MCF 10A (cell line): ENCODE results near the gene RCBTB2. TPM values are rescaled to one million over a fixed set of nuclear protein-coding genes. Genes with fewer than 3 reads are reported as not detected.

ENCODE experiments used
- BruUV-seq: library from RNA; stranded (reverse); fragments of 400-500 nt; replicated peaks from 2 replicates; lab custom pipeline; 2021; lab: Mats Ljungman, UMichigan
- CTCF ChIA-PET: fragments of 300-600 bp; sonication (Branson Sonifier 250); formaldehyde crosslinking; extraction: SDS; loops from one replicate; lab custom pipeline; 2021; ENCODE audit warnings: antibody characterized with exemption, inconsistent platforms; lab: Yijun Ruan, JAX
- POLR2A ChIA-PET: fragments of 300-600, 350-650 bp; sonication (Branson Sonifier 250); formaldehyde crosslinking; extraction: SDS; loops from one replicate; lab custom pipeline; 2020; ENCODE audit warnings: antibody characterized with exemption, inconsistent platforms; lab: Yijun Ruan, JAX
- DNase-seq: peaks from one replicate; pipeline ENCODE4 v3.0.0-alpha.2; 2018; ENCODE audit not compliant: unreplicated experiment
- H3K27ac Mint-ChIP-seq: one replicate; pipeline ENCODE4 v1.8.0; 2022; ENCODE audit warnings: mild to moderate bottlenecking, low read depth, mixed read lengths; ENCODE audit not compliant: unreplicated experiment
- H3K27me3 Mint-ChIP-seq: one replicate; pipeline ENCODE4 v1.8.0; 2022; ENCODE audit warnings: mixed read lengths; ENCODE audit not compliant: insufficient read depth, unreplicated experiment
- H3K36me3 Mint-ChIP-seq: one replicate; pipeline ENCODE4 v1.8.0; 2022; ENCODE audit warnings: mild to moderate bottlenecking, moderate library complexity, mixed read lengths; ENCODE audit not compliant: insufficient read depth, unreplicated experiment
- H3K4me1 Mint-ChIP-seq: one replicate; pipeline ENCODE4 v1.8.0; 2022; ENCODE audit warnings: mixed read lengths; ENCODE audit not compliant: insufficient read depth, unreplicated experiment
- H3K4me3 Mint-ChIP-seq: one replicate; pipeline ENCODE4 v1.8.0; 2022; ENCODE audit warnings: mild to moderate bottlenecking, moderate library complexity, mixed read lengths; ENCODE audit not compliant: unreplicated experiment
- H3K9me3 Mint-ChIP-seq: one replicate; pipeline ENCODE4 v1.8.0; 2022; ENCODE audit warnings: mixed read lengths; ENCODE audit not compliant: unreplicated experiment
- intact Hi-C: fragments of 100-400 bp; cut with micrococcal nuclease; formaldehyde crosslinking; loops from 2 replicates; pipeline ENCODE4 v1.14.1; 2022
- total RNA-seq: library from RNA; stranded (reverse); gene quantifications from 2 replicates; pipeline ENCODE4 v1.2.3, GENCODE V29; 2022
- TF ChIP-seq, protein P1 (sequence below): fragments of 200-600 bp; IDR thresholded peaks from one replicate; pipeline ENCODE4 v1.8.0; 2022; ENCODE audit warnings: antibody characterized with exemption, mild to moderate bottlenecking; ENCODE audit not compliant: unreplicated experiment

RCBTB2 gene
- total RNA-seq, 1 experiment from 2014 or later, result 2.4 TPM

GRCh38 chr13:48560657-48561337, 27.9 kb upstream of the RCBTB2 start:
- no TSS peak for BruUV-seq
- peaks cover 12% of the 10 kb centered on the region for H3K4me1 Mint-ChIP-seq
- H3K36me3 Mint-ChIP-seq, result no peaks in the 10 kb centered on the region
- no peak overlapping the region for H3K27ac Mint-ChIP-seq
- ChIA-PET CTCF (interaction anchor here (0.6 to 1.9 kb wide), 3 partner anchors 9 to 212 kb away, joined by 3 to 6 read pairs (median 3); no protein-coding TSS in a partner anchor), POLR2A (interaction anchor here (1.4 kb wide), 1 partner anchor 160 kb away, joined by 3 read pairs; no protein-coding TSS in a partner anchor)
- H3K4me3 Mint-ChIP-seq, result no peak overlapping the region
- DNase-seq, result no peak
- intact Hi-C loops, result no loop called here
- no peaks in the 10 kb centered on the region for H3K27me3 Mint-ChIP-seq
- no peaks in the 10 kb centered on the region for H3K9me3 Mint-ChIP-seq
- TF ChIP-seq, protein P1, sequence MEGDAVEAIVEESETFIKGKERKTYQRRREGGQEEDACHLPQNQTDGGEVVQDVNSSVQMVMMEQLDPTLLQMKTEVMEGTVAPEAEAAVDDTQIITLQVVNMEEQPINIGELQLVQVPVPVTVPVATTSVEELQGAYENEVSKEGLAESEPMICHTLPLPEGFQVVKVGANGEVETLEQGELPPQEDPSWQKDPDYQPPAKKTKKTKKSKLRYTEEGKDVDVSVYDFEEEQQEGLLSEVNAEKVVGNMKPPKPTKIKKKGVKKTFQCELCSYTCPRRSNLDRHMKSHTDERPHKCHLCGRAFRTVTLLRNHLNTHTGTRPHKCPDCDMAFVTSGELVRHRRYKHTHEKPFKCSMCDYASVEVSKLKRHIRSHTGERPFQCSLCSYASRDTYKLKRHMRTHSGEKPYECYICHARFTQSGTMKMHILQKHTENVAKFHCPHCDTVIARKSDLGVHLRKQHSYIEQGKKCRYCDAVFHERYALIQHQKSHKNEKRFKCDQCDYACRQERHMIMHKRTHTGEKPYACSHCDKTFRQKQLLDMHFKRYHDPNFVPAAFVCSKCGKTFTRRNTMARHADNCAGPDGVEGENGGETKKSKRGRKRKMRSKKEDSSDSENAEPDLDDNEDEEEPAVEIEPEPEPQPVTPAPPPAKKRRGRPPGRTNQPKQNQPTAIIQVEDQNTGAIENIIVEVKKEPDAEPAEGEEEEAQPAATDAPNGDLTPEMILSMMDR, result no peak

GRCh38 chr13:48559638-48560320, 26.9 kb upstream of the RCBTB2 start:
- no peaks in the 10 kb centered on the region for H3K36me3 Mint-ChIP-seq
- no peaks in the 10 kb centered on the region for H3K27me3 Mint-ChIP-seq
- ChIA-PET POLR2A (interaction anchor here (0.6 to 1.1 kb wide), 5 partner anchors 8 to 1025 kb away, joined by 3 to 4 read pairs (median 3); no protein-coding TSS in a partner anchor), CTCF (interaction anchor here (0.5 to 1.2 kb wide), 3 partner anchors 20 to 472 kb away, joined by 3 to 4 read pairs (median 3); no protein-coding TSS in a partner anchor)
- no peaks in the 10 kb centered on the region for H3K9me3 Mint-ChIP-seq
- intact Hi-C loops, result no loop called here
- H3K4me3 Mint-ChIP-seq, result no peak overlapping the region
- H3K4me1 Mint-ChIP-seq, result peaks cover 12% of the 10 kb centered on the region
- BruUV-seq, result no TSS peak
- TF ChIP-seq, protein P1, result no peak
- peak overlapping the region; percentile 66 for H3K27ac Mint-ChIP-seq
- peak; percentile 26 for DNase-seq

GRCh38 chr13:48556817-48557216, 23.9 kb upstream of the RCBTB2 start:
- no TSS peak for BruUV-seq
- intact Hi-C loops, result no loop called here
- H3K9me3 Mint-ChIP-seq, result peaks cover 7% of the 10 kb centered on the region
- H3K27ac Mint-ChIP-seq, result no peak overlapping the region
- H3K4me1 Mint-ChIP-seq, result peaks cover 12% of the 10 kb centered on the region
- no peaks in the 10 kb centered on the region for H3K36me3 Mint-ChIP-seq
- DNase-seq, result no peak
- H3K4me3 Mint-ChIP-seq, result no peak overlapping the region
- TF ChIP-seq, protein P1, result no peak
- ChIA-PET CTCF (interaction anchor here (0.9 kb wide), 1 partner anchor 223 kb away, joined by 3 read pairs; no protein-coding TSS in a partner anchor), POLR2A (interaction anchor here (0.7 kb wide), 1 partner anchor 22 kb away, joined by 3 read pairs; no protein-coding TSS in a partner anchor)
- no peaks in the 10 kb centered on the region for H3K27me3 Mint-ChIP-seq

DNA sequence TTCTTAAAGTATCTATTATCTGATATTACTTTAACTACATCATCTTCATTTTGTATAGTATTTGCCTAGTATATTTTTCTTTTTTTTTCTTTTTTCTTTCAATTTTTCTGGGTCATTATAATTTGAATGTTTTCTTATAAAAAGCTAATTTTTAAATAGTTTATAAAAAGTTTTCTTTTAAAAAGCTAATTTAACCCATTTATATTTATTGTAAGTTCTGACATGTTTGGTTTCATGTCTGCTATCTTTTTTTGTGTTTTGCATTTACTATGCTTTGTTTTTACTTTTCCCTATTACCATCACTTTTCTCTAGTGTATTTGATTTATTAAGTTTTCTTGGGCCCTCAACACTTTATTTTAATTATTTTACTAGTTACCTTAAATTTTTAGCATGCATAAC, 22.6 kb upstream of the RCBTB2 start:
- intact Hi-C loops, result no loop called here
- no peak for DNase-seq
- ChIA-PET CTCF (interaction anchor here (0.7 to 0.9 kb wide), 2 partner anchors 19 to 22 kb away, joined by 3 to 4 read pairs; no protein-coding TSS in a partner anchor), POLR2A (interaction anchor here (0.9 kb wide), 1 partner anchor 251 kb away, joined by 4 read pairs; no protein-coding TSS in a partner anchor)
- Mint-ChIP-seq H3K27ac (no peak overlapping the region), H3K9me3 (peaks cover 7% of the 10 kb centered on the region), H3K36me3 (no peaks in the 10 kb centered on the region), H3K4me1 (peaks cover 12% of the 10 kb centered on the region), H3K27me3 (no peaks in the 10 kb centered on the region), H3K4me3 (no peak overlapping the region)
- BruUV-seq, result no TSS peak
- TF ChIP-seq, protein P1, result no peak
